ENCODE data around the gene CDKL5.
"Not testable (repeated sequence)": the region's sequence is repeated elsewhere in the genome, so short reads cannot be mapped to it uniquely, and the experiment has no call there.

The CDKL5 gene

DNA sequence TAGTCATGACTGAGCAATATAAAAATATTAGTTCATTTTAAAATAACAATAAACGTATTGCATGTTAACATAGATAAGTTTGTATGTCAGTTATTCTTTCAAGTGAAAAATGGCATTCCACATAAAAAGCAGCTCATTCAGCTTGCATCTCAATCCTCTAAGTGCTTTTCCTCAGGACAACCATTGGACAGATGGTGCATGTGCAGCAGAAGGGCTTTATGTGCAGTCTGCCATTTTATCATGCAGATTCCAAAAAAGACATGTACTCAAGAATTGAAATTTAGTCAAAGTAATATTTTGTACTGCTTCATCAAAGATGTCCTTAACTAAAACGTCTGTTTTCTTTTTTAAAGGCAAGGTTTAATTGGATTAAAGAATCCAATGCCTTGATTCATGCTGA lies 153.1 kb downstream of the CDKL5 start:
- DNase-seq = no peak

DNA sequence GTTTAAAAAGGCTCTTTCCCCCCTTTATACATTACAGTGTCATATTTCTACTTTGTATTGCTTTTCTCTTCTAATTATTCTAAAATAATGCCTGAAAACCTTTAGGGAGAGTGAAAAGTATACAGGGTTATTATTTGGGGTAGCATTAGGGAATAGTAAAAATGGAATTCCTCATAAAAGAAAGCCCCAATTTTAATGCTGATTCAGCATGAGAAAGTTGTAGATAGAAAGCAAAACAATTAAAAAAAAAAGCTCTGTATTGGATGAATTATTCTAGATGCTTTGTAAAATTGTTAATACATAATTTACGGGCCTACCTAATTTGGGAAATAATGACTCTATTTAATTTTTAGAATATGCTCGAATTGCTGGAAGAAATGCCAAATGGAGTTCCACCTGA lies 154.1 kb downstream of the CDKL5 start:
- no peak for DNase-seq

DNA sequence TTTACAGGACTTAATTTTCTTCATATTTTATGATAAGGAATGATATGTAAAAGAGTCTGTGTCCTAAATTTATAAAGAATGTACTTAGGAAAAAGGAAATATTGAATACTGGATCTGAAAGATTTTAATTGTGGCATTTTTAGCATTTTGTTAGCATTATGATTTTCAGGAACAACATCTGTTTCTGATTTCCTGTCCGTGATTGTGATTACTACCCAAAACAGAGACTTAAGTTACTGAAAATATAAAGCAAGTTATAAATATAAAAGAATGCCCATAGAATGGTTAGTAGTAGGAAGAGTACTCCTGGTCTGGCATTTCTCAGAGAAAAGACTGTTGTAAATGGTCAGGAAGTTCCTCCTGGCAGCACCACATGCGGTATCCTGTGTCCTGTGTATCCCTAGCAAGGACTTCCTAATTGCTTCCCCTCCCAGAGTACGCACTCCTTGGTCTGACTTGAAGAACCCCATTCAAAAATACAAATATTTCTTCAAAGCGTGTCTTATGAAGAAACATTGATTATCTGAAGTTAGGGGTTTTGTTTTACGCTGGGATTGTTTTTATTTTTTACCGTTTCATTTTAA lies 157.6 kb downstream of the CDKL5 start:
- DNase-seq = no peak

DNA sequence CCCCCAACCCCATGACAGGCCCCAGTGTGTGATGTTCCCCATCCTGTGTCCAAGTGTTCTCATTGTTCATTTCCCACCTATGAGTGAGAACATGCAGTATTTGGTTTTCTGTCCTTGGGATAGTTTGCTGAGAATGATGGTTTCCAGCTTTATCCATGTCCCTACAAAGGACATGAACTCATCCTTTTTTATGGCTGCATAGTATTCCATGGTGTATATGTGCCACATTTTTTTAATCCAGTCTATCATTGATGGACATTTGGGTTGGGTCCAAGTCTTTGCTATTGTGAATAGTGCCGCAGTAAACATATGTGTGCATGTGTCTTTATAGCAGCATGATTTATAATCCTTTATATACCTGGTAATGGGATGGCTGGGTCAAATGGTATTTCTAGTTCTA lies 163.9 kb downstream of the CDKL5 start:
- DNase-seq = not testable (repeated sequence)

DNA sequence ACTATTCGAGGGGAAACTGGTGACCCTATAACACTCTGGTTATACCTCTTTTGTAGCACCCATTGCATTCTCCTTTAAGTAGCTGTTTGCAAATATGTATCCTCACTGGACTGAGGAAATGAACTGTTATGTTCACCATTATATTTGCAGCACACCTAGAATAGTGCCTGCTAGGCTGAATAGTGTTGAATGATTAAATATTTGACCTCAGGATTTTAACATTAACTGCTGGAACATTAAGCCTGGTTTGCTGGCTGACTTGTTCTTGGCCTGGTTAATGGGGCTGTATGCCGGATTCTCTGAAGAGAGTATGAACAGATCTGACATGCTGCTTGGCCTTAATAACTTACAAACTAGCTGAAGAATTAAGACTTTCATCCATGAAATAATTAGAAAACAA lies 166.4 kb downstream of the CDKL5 start:
- DNase-seq = no peak

DNA sequence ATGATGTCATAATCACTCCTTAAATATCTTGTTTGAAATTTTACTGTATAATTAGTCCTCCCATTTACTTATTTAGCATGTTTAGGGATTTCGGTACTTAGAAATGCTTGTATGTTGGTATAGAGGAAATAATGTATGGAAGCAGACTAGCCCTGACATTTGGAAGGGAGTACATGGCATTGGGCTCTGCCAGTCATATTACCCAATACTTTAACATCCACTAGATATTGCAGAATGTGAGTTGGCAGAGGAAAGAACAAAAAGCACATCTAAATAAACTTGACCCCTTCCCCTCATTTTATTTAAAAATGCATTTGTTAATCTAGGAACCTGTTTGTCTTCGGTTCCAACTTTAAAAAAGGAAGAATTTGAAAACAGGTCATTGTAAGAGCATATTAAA lies 168.7 kb downstream of the CDKL5 start:
- no peak for DNase-seq

DNA sequence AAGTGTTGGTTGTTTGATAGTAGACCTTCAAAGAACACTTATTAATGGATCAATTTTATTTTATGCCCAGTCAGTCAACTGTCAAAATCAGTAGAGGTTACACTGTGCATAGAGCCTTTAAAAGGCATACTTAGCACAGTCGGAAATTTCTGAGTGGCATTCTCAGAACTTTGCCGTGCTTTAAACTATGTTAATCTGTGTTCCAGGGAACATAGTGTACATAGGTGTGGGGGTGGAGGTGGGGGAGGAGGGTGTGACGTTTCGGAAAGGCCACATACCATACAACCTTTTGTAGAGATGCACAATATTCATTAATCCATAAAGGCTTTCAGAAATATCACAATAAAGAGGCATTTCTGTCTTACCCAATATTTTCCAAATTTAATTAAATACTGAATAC lies 170.7 kb downstream of the CDKL5 start:
- no peak for DNase-seq

DNA sequence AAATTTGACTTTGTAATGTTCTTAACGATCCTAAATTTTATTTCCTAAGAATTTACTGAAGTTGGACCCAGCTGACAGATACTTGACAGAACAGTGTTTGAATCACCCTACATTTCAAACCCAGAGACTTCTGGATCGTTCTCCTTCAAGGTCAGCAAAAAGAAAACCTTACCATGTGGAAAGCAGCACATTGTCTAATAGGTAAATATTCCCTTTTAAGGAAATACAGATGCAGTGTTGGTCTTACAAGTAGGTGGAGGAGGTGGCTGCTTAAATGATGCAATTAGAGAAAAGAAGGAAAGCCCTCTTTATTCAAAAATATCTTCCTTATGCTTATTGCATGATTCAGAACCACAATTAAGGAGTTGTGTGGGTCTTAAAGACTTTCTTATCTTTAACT lies 173.0 kb downstream of the CDKL5 start:
- no peak for DNase-seq

DNA sequence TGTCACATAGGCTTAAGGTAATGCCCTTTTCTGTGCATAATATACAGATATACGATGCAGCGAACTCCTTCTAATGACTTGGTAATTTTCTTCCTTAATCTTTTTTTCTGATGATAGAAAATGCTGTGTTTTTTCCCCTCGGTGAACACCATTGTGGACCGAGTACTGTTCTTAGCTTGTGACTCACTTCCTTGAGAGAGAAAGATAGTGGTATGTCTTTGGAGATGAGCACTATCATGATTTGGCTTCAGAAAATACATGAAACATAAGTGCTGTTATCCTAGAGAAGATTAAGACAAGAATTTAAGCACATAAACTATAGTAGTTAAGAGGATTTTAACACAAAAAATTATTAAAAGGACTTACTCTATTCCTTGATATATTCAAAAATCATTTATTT lies 182.6 kb downstream of the CDKL5 start:
- no peak for DNase-seq

DNA sequence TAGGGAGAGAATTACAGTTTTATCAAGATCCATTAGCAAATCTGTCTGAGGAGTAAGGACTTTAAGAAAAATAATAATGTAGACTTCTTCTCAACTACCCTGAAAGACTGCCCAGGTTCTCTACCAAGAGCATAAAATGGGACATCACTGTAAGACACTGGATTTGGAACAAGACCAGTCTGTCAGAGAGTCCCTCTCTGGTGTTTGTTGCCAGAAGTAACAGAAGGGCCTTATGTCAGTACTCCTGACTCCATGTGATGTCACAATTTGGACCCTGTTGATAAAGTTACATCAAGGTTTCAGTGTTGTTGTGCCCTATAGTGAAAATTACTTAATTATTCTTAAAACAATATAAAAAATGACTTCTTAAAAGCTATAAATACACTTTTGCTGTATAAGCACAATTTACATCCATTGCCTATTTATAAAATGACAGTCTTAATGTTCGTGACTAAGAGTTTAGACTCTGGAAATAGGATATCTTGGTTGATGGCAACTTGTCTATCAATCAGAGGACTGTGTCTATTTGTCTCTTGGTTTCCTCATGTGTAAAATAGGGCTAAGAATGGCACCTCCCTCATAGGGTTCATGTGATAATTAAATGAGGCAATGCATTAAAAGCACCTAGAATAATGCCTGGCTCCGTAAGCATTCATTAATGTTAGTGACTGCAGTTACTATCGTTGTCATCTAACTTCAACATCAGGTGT lies 188.7 kb downstream of the CDKL5 start:
- no peak for DNase-seq

DNA sequence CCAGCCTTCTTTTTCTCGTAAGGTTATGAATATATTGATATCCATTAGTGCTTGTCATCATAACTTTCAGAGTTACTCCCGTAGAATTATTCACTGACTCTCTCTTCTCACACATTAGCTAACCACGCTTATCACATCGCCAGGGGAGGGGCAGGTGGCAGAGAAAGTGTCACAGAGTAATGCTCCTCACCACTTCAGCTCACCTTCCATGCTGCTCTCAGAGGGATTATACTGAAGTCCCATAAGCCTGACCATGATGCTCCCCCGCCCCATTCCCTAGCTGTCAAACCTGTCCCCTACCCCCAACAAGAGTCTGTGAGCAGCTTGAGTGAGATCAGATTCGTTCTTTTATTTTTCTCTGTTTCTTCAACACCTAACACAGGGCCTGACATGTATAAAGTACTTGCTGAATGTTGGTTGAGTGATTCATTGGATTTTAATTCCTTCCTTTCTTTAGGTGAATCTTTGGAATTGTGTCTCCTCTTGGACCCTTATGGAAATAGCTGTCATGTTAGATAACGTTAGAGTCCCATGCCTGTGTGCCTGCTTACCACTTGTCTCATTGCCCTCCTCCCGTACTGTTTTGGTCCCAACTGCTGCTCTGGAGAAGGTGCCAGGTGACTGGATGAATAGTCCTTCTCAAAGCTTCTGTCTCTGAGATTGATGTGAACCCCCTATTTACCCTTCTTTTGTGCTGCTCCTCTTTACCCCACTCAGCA lies 191.4 kb downstream of the CDKL5 start:
- DNase-seq = no peak

DNA sequence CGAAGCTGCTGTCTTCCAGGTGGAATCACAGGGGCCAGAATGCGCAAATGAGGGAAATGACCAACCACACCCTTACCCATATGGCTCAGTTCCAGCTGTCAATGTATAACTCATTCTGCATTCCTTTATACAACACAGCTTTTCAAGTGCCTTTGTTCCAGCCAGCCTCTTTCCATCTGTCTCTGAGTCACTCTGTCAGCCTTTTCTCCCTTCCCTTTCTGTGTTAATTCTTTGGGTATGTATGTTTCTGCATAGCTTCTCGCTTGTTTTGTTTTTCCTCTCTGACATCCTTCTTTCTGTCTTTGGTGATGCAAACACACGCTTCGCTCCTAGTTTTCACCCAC lies 192.0 kb downstream of the CDKL5 start:
- no peak for DNase-seq

DNA sequence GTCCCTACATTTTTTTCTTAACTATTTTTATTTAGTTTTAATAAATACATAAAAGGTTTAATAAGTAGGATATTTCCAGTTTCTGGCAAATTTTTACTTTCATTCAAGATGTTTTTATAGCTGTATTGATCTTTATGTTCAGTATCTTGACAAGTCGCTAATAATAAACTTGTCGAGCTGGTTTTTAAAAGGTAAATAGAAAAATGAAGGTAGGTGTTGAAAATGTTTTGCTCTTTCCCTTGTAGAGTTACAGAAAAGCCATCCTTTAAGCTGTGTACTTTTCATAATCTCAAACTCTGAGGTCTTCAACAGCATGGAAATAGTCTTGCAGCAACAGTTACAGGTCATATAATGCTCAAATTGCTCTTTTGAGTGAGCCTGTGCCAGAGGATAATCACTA lies 193.9 kb downstream of the CDKL5 start:
- DNase-seq = no peak

DNA sequence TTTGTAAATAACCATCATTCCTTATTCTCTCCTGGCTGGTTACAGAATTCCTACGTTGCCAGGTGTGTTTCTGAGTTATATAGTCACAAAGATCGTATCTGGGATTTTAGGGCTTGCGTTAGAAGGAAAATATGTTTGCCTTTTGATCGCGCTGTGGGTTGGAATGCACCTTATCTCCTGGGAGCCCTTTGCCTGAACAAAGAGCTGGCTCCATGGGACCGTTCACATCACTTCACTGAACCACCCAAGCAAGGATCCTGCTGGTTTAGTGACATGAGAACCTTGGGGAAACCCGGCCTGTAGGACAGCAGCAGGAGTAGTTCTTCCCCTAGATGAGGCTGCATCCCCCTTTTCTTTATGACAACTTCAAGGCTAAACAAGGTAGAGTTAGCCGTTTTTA lies 194.9 kb downstream of the CDKL5 start:
- DNase-seq = no peak

DNA sequence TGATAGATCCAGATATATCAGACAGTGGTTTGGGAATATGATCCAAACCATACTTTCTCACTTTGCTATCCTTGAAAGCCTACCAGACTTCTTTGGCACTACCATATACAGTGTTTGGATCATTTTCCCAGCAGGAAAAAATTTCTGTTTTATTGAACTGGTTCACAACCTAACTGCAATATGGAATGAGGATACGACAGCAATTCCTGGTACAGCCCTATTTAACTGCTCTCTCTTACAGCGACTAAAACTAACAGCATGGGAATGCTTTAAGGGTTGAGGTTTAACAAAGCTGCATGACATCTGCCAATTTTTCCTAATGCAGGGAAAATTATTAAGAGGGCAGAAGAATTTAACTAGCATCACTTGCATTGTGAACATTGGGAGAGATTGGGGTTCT lies 199.2 kb downstream of the CDKL5 start:
- DNase-seq = no peak

DNA sequence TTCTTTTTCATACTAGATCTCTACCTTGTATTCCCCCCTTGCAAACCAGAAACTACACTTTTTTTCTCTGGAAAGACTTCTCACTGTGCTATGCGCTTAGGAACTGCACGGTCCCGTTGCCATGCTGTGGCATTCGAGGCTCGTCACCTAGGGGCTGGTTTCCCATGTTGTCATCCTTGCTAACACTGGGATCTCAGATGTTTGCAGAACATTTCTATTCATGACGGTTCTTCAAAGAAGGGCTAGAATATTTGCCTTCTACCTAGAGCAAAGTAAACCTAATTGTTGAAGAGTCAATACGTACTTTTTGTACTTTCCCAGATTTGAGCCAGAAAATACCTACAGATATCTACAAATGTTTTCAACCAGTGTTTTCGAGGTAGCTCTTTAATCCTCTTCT lies 205.5 kb downstream of the CDKL5 start:
- no peak for DNase-seq

DNA sequence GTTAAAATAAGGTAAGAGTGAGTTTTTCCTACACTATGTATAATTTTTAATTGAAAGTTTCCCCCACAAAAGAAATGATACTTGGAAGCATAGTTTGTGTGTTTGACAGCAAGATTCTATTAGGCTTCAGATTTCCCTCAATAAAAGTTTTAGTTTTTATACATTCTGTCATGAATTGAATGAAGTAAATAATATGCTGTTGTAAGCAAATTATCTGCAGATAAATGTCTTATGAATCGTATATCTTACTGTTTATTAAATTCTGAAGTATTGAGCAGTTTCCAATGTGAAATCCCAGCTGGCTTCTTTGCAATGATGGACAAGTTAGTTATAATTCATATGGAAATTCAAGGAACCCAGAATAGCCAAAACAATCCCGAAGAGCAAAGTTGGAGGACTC lies 213.0 kb downstream of the CDKL5 start:
- no peak for DNase-seq

DNA sequence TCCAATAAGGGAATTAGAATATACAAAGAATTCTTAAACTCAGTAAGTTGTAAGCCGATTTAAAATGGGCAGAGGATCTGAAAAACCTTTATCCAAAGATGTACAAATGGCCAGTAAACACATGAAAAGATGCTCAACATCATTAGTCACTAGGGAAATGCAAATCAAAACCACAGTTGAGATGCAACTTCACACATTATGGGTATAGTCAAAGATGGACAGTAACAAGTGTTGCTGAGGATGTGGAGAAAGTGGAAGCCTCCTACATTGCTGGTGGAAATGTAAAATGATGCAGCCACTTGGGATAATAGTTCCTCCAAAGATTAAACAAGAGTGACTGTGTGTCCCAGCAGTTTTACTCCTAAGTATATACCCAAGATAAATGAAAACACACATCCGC lies 213.9 kb downstream of the CDKL5 start:
- no peak for DNase-seq

DNA sequence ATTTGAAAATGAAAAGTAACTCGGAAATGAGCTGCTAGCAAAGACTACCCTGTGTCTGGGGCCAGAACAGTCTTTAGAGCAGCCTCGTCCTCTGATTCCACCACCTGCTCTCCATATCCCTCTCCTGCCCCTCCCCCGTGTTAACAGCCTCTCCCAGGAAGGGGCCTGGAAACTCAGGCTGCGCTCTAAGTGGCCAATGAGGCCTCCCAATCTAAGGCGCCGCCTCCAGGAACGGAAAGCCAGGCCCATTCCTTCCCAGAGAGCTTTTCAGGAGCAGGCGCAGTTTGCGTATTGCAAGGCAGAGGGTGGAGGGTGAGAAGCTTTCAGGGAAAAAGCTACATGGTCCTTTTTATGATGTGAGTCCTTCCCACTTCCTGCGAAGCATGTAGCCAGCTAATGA lies 215.3 kb downstream of the CDKL5 start:
- DNase-seq = no peak

DNA sequence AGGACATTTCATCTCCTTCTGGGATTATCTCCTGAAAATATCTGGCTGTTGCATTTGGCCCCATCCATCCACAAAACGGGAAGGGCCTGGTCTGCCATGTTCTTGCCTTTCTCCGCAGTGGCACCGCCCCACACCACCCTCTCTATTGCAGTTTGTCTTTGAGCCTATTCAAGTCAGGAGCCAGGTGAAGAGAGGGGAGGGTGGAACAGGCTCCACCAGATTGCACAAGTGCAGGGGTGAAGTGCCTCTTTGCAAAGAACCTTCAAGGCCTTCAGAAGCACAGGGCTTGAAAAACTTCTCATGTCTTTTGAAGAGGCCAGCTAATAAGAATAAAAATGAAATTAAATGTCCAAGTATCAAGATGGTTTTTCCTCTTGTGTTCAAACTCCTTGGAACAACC lies 217.8 kb downstream of the CDKL5 start:
- DNase-seq = no peak

DNA sequence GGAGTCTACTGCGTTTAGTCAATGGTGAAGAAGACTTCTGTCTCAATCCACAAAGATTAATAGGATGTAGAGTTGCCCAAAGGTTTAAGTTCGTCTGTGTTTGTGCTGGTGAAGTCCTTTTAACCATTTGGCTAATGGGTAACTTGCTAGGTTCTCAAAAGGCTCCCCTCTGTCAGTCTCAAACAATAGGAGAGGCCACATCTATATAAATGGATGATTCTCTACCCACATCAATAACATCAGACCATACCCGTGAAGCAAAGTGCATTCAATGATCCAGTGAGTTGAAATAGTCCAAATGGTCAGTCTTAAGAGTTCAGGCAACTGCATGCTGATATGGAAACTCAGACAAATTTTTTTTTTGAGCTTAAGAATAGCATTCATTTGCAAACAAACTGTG lies 218.4 kb downstream of the CDKL5 start:
- no peak for DNase-seq

DNA sequence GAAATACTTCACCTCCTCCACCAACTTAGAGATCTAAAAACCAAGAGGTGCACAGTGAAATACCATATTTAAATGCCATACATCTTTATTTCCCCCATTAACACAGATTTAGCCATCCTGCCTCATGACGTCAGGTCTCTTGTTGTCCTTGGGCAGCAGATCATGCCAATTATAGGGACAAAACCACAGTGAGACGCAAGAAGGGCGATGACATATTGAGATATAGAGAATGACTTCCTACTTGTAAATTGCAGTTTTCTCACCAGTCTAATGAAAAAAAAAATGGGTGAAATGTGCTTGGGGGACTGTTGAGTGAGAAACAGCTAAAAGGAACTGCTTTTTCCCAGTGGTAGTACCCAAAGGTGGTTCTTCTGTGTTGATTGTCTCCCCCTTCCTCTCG lies 222.2 kb downstream of the CDKL5 start:
- no peak for DNase-seq

DNA sequence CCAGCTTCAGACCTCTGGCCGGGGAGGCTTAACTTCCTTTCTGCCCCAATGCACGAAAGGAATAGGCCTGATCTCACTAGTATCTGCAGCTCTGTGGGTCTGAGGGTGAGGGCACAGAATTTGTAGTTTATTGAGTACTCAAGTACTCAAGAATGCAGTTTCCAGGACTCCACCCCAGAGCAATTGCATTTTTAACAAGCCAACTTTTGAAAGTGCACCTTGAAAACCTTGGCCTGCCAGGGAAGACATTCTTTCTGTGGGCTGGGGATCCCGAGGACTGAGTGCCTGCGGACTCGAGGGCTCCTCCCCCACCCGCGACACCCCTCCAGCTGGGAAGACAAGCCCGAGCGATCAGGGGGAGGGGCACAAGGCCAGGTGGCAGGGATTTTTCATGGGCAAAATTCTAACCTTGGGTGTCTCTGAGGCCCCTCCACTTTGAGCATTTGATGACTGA lies 224.1 kb downstream of the CDKL5 start:
- DNase-seq = no peak

DNA sequence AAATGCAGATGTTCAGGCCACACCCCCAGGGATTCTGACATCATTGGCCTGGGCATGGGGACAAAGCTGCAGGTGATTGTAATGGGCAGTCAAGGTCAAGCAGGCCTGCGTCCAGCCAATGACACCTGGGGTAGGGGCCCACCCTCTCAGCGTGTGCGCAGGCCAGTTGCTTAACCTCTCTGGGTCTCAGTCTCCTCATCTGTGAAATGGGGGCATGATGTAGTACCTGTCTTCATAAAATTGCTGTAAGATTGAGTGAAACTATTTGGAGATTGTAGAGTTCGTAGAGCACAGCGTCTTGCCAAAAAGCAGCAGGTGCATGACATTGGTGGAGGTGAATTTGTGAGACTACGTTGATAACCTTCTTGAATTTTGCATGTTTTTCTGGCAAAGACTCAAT lies 225.3 kb downstream of the CDKL5 start:
- no peak for DNase-seq

DNA sequence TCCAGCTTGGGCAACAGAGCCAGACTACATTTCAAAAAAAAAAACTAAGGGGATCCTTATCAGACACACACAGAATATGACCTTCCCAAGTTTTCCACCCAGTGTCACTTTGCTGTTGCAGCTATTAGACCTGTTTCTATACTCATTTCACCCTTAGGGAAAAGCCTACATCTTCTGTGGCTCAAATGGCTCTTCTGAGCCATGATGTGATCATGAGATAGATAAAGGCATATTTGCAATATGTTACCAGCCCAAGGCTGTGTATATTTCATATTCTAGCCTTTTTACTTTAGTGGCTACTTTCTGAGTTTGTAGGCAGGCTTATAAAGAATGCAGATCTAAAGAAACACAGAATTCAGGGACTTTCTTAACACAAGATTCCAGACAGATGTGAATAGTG lies 227.2 kb downstream of the CDKL5 start:
- no peak for DNase-seq
